Brain microvascular endothelial cell (primary cell): Measurements from ENCODE around the gene OR2AG2.

Experiments
- DNase-seq: peaks from one replicate; pipeline ENCODE4 v3.0.0-alpha.2; 2020
- H3K27ac ChIP-seq: fragments of 250-450 bp; sonication (Bioruptor Pico); 2 replicates; pipeline ENCODE4 v1.5.1; 2020; ENCODE audit warnings: mild to moderate bottlenecking, moderate library complexity
- H3K27me3 ChIP-seq: fragments of 250-450 bp; sonication (Bioruptor Pico); replicated peaks from 2 replicates; pipeline ENCODE4 v1.5.1; 2020; ENCODE audit warnings: mild to moderate bottlenecking
- H3K36me3 ChIP-seq: fragments of 250-450 bp; sonication (Bioruptor Pico); replicated peaks from 2 replicates; pipeline ENCODE4 v1.5.1; 2020; ENCODE audit warnings: mild to moderate bottlenecking
- H3K4me3 ChIP-seq: 2 replicates; pipeline ENCODE4 v1.5.1; 2011; ENCODE audit warnings: low read depth, mild to moderate bottlenecking, control low read depth, low read length, moderate library complexity
- in situ Hi-C: cut with HindIII; loops from 2 replicates; pipeline ENCODE4 v1.10.0; 2017; ENCODE audit warnings: low sequenced_read_pairs, low pct_ligation_motif_present
- TF ChIP-seq, protein P1 (sequence below): IDR thresholded peaks from 2 replicates; pipeline ENCODE4 v1.5.1; 2011; ENCODE audit warnings: low read depth, mild to moderate bottlenecking, moderate library complexity, low read length, control low read depth, inconsistent platforms; ENCODE audit errors: missing control alignments

Gene OR2AG2

DNA sequence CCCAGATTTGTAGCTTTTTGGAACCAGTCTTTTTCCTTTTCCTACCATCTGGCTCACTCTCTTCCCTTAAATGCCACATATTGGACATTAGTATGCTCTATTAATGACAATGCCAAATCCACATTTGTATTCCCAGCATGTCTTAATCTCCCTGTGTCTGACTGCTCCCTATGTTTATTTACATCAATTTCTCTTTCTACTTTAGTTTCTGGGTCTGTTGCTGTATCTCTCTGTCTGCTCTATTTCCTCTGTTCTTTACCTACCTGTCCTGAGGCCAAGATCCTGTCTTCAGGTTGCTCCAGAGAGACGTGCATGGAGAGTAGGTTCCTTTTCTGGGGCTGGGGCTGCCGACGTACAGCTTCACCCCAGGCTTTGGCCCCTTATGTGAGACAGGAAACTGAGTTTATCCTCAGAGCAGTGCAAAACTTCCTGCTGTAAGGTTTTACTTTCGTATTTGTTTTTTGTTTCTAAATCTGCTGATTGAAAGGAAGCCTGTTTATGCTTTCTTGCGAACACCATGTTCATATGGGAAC, 25.6 kb downstream of the OR2AG2 start:
- no peak for DNase-seq
- no peak overlapping the region for H3K27ac ChIP-seq
- TF ChIP-seq, protein P1, sequence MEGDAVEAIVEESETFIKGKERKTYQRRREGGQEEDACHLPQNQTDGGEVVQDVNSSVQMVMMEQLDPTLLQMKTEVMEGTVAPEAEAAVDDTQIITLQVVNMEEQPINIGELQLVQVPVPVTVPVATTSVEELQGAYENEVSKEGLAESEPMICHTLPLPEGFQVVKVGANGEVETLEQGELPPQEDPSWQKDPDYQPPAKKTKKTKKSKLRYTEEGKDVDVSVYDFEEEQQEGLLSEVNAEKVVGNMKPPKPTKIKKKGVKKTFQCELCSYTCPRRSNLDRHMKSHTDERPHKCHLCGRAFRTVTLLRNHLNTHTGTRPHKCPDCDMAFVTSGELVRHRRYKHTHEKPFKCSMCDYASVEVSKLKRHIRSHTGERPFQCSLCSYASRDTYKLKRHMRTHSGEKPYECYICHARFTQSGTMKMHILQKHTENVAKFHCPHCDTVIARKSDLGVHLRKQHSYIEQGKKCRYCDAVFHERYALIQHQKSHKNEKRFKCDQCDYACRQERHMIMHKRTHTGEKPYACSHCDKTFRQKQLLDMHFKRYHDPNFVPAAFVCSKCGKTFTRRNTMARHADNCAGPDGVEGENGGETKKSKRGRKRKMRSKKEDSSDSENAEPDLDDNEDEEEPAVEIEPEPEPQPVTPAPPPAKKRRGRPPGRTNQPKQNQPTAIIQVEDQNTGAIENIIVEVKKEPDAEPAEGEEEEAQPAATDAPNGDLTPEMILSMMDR = no peak
- no peak overlapping the region for H3K4me3 ChIP-seq
- H3K27me3 ChIP-seq = no peaks in the 10 kb centered on the region
- no peaks in the 10 kb centered on the region for H3K36me3 ChIP-seq
- in situ Hi-C loops = no loop called here

DNA sequence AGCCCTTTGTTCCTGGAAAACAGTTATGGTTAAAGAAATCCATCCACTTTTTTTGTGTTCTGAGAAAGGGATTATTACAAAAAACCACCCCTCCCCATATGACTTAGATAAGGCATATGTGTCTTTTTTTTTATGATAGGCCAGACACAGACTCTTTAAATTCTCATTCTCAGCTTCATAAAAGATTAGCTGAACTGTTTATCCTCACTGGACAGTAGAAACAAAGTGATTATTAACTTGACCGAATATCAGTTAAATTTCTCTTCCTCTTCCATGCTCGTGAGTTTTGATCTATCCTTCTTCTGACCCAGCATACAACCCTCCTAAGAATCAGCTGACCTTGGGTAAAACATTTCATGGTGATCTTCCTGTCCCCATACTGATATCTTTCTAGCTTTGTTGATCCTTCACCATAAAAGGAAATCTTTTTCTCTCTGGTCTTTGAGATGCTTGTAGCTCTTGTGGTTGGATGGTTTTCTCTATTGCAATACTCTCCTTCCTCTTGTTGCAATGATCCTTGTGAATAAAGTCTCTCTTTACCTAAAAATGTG, 26.2 kb downstream of the OR2AG2 start:
- TF ChIP-seq, protein P1 = no peak
- H3K36me3 ChIP-seq = no peaks in the 10 kb centered on the region
- H3K27me3 ChIP-seq = no peaks in the 10 kb centered on the region
- no peak for DNase-seq
- in situ Hi-C loops = no loop called here
- no peak overlapping the region for H3K27ac ChIP-seq
- no peak overlapping the region for H3K4me3 ChIP-seq

DNA sequence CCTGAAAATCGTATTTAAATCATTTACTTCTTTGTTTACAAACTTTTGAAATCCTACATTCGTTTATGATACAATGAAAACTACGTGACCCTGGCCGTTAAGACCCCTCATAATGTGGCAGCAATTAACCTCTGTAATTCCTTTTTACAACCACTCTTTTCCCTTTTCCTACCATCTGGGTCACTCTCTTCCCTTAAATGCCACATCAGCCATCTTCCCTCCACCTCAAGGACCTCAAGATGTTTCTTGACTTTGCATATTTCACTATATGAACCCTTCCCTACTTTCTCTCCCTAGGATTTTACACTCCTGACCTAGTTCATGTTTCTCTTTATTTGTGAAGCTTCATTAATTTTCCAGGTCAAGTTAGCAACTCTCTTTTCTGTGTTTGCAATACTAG, 26.8 kb downstream of the OR2AG2 start:
- Histone ChIP-seq H3K27me3 (no peaks in the 10 kb centered on the region), H3K27ac (no peak overlapping the region), H3K4me3 (no peak overlapping the region), H3K36me3 (no peaks in the 10 kb centered on the region)
- in situ Hi-C loops = no loop called here
- TF ChIP-seq, protein P1 = no peak
- DNase-seq = no peak

DNA sequence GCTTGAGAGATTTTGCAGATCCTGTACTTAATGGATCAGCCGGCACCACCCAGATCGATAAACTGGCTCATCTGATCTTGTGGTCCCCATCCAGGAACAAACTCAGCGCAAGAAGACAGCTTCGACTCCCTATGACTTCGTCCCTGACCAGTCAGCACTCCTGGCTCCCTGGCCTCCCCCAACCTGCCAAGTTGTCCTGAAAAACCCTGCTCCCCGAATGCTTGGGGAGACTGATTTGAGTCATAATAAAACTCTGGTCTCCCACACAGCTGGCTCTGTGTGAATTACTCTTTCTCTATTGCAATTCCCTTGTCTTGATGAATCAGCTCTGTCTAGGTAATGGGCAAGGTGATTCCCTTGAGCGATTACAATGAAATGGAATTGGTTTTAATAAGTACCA, 29.5 kb downstream of the OR2AG2 start:
- Histone ChIP-seq H3K36me3 (no peaks in the 10 kb centered on the region), H3K27ac (no peak overlapping the region), H3K4me3 (no peak overlapping the region), H3K27me3 (no peaks in the 10 kb centered on the region)
- no peak for DNase-seq
- TF ChIP-seq, protein P1 = no peak
- in situ Hi-C loops = no loop called here

DNA sequence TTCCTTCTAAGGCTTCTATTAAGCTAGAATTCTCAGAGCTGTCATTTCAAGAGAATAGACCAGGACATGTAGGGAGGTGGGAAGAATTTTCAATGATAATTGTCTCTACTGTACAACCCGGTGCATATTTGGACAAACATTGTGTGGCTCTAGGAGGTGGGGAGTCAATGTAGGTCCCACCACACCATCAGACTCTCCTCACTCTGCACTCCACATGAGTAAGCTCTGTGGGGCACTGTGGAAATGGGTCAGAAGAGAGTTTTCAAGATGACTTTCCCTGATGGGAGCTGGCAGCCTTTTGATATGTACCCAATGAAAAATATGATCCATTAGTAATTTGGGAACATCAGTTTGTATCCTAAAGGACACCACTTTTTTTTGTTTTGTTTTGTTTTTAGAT, 33.2 kb downstream of the OR2AG2 start:
- DNase-seq = no peak
- TF ChIP-seq, protein P1 = no peak
- Histone ChIP-seq H3K4me3 (no peak overlapping the region), H3K27ac (no peak overlapping the region), H3K36me3 (no peaks in the 10 kb centered on the region), H3K27me3 (no peaks in the 10 kb centered on the region)
- in situ Hi-C loops = no loop called here
